GM12873 (cell line): ENCODE results near the gene F10.

ENCODE experiments used
- TF ChIP-seq, protein P1 (sequence below): IDR thresholded peaks from 2 replicates; pipeline ENCODE4 v1.5.1; 2012; ENCODE audit warnings: low read depth, mild to moderate bottlenecking, moderate library complexity, low read length, control low read depth; ENCODE audit not compliant: insufficient read depth; ENCODE audit errors: missing control alignments

Gene F10

DNA sequence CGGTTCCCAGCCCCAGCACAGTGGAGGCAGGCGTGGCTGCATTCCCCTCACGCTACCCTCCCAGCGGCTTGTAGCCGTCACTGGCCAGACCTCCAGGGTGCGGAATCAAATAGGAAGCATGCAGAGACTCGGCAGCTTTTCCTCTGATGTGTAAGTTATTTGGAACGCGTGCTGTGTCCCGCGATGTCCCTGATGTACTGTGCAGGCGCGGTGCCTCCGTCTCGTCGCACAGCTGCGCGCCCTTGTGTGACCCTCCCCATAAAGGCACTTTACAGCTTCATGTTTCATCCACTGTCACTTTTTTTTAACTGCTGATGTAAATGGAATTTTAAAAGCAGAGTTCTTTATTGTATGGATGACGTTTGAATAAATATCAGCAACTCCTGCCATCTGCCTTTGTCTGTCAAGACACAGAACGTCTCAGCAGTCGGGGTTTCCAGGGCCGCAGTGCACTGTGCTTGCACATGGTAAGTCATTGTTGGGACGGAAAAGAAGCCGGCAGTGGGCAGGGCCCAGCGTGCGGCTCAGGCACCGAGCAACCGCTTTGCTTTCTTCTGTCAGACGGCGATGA is 24.4 kb upstream of the F10 start:
- TF ChIP-seq, protein P1, sequence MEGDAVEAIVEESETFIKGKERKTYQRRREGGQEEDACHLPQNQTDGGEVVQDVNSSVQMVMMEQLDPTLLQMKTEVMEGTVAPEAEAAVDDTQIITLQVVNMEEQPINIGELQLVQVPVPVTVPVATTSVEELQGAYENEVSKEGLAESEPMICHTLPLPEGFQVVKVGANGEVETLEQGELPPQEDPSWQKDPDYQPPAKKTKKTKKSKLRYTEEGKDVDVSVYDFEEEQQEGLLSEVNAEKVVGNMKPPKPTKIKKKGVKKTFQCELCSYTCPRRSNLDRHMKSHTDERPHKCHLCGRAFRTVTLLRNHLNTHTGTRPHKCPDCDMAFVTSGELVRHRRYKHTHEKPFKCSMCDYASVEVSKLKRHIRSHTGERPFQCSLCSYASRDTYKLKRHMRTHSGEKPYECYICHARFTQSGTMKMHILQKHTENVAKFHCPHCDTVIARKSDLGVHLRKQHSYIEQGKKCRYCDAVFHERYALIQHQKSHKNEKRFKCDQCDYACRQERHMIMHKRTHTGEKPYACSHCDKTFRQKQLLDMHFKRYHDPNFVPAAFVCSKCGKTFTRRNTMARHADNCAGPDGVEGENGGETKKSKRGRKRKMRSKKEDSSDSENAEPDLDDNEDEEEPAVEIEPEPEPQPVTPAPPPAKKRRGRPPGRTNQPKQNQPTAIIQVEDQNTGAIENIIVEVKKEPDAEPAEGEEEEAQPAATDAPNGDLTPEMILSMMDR: no peak

DNA sequence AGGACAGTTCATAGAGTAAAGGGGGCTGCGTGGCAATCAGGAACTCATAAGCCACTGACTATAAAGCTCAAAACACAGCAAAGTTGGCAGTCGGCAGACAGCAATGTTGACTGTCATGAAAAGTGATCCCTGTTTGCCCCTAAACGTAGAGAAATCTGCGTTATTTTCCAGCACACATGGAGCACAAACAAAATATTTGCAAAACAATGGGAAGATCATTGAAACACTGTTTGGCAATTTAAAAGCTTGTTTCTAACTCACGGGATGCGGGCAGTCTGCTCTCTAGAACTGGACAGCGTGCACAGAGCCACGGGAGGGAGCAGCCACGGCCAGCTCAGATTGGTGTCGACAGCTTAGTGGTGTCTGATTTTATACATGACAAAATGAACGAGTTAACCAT is 23.5 kb upstream of the F10 start:
- TF ChIP-seq, protein P1: no peak

DNA sequence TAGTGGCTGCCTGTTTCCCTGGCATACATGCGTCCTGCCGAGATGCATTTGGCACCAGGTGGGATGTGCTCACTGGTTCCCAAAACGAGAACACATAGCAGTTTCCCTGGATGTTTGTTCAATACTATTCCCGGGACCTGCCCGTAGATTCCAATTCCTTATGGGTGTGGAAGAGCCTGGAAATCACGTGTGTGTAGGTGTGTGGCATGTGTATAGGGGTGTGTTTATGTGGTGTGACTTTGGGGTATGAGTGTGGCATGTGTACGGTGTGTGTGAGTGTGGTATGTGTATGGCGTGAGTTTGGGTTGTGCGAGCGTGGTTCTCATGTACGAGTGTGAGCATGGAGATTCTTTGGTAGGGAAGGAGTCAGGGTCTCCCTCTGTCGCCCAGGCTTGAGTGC is 19.9 kb upstream of the F10 start:
- TF ChIP-seq, protein P1: no peak

DNA sequence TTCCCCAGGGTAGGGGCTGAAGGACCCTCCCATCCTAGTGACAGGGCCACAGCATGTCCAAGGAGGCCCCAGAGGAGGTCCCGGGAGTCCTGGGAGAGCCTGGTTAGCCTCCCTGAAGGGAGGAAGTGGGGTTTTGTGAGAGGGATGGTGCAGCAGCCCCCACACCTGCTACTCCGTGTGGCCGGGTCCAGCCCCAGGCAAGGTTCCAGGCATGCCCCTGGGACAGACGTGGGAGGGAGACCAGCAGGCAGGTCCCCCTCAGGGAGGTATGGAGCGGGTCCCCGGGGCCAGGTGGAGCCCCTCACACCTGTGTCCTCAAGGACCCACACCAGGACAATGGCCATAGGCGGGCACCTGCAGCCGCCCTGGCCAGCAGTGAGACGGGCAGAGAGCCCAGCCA is 19.0 kb upstream of the F10 start:
- TF ChIP-seq, protein P1: no peak

DNA sequence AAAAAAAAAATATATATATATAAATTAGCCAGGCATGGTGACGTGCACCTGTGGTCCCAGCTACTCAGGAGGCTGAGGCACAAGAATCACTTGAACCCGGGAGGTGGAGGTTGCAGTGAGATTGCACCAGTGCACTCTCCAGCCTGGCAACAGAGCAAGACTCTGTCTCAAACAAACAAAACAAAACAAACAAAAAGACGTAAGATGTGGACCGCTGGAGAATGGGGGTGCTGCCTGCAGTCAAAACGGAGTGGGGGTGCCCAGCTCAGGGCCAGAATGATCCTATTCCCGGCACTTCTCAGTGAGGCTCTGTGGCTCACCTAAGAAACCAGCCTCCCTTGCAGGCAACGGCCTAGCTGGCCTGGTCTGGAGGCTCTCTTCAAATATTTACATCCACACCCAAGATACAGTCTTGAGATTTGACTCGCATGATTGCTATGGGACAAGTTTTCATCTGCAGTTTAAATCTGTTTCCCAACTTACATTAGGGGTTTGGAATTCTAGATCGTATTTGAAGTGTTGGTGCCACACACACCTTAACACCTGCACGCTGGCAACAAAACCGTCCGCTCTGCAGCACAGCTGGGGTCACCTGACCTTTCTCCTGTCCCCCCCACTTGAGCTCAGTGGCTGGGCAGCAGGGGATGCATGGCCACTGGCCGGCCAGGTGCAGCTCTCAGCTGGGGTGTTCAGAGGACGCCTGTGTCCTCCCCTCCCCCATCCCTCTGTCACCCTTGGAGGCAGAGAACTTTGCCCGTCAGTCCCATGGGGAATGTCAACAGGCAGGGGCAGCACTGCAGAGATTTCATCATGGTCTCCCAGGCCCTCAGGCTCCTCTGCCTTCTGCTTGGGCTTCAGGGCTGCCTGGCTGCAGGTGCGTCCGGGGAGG is 17.3 kb upstream of the F10 start, which contains the start of gene F7:
Gene F7 (plus strand): TSS at position 760 of the 889 bp plus-strand sequence. CDS start 51 bp downstream, at position 811.
- TF ChIP-seq, protein P1: no peak

DNA sequence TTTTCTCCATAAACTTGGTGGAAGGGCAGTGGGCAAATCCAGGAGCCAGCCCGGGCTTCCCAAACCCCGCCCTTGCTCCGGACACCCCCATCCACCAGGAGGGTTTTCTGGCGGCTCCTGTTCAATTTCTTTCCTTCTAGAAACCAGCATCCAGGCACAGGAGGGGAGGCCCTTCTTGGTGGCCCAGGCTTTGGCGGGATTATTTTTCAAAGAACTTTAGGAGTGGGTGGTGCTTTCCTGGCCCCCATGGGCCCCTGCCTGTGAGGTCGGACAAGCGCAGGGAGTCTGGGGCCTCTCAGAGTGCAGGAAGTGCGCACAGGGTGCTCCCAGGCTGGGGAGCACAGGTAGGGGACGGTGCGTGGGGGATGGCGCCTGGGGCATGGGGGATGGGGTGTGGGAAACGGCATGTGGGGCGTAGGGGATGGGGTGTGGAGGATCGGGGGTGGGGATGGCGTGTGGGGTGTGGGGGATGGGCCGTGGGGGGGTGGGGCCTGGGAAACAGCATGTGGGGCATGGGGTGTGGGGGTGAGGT is 16.6 kb upstream of the F10 start:
- TF ChIP-seq, protein P1: no peak

DNA sequence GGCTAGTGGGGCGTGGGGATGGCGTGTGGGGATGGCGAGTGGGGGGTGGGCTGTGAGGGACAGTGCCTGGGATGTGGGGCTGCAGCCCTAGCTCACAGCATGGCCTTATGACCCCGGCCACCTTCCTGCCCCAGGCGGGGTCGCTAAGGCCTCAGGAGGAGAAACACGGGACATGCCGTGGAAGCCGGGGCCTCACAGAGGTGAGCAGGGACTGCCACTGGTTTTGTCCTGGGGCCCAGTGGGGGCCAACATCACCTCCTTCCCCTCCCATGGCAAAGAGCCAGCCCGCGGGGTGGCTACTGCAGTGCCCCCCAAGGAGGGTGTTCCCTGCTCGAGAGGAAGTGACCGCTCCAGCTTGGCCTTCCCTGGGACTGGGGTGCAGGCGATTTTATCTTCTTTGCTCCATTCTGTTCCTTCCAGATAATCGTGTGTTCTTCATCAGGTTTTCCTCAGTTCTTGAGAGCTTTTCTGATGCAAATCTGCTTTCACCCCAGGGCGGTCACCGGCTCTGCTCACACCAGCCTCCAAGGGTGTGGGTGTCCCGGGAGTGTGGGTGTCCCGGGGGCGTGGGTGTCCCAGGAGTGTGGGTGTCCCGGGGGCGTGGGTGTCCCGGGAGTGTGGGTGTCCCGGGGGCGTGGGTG is 15.8 kb upstream of the F10 start:
- TF ChIP-seq, protein P1: no peak
